ENCODE data around the gene DUSP12. TPM values are rescaled to one million over a fixed set of nuclear protein-coding genes. Genes with fewer than 3 reads are reported as not detected.
"Not testable (repeated sequence)": the region's sequence is repeated elsewhere in the genome, so short reads cannot be mapped to it uniquely, and the experiment has no call there.

Gene DUSP12
- total and polyA plus RNA-seq, 9 of the 15 experiments (the other 6 are each of a cell fraction or from before 2014, with no cell fraction given), result 10.4 to 81.4 (median 43.6) TPM

DNA sequence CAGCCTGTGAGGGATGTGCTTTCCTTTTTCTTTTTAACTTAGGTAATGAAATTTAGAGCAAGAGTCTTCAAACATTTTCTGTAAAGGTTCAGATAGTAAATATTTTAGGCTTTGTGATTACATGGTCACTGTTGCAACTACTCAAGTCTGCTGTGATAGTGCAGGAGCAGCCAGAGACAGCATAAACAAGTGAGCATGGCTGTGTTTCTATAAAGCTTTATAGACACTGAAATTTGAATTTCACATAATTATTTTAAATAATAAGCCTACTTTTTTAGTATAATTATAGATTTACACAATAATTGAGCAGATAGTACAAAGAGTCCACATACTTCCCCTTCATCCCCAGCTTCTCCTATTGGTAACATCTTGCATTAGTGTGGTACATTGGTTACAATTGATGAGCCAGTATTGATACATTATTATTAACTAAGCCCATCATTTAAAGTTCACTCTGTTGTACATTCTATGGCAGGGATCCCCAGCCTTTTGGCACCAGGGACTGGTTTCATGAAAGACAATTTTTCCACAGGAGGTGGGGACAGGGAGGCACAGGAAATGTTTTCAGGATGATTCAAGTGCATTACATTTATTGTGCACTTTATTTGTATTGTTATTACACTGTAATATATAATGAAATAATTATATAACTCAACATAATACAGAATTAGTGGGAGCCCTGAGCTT is 19.5 kb downstream of the DUSP12 start (continued):
- TF ChIP-seq, protein P1, sequence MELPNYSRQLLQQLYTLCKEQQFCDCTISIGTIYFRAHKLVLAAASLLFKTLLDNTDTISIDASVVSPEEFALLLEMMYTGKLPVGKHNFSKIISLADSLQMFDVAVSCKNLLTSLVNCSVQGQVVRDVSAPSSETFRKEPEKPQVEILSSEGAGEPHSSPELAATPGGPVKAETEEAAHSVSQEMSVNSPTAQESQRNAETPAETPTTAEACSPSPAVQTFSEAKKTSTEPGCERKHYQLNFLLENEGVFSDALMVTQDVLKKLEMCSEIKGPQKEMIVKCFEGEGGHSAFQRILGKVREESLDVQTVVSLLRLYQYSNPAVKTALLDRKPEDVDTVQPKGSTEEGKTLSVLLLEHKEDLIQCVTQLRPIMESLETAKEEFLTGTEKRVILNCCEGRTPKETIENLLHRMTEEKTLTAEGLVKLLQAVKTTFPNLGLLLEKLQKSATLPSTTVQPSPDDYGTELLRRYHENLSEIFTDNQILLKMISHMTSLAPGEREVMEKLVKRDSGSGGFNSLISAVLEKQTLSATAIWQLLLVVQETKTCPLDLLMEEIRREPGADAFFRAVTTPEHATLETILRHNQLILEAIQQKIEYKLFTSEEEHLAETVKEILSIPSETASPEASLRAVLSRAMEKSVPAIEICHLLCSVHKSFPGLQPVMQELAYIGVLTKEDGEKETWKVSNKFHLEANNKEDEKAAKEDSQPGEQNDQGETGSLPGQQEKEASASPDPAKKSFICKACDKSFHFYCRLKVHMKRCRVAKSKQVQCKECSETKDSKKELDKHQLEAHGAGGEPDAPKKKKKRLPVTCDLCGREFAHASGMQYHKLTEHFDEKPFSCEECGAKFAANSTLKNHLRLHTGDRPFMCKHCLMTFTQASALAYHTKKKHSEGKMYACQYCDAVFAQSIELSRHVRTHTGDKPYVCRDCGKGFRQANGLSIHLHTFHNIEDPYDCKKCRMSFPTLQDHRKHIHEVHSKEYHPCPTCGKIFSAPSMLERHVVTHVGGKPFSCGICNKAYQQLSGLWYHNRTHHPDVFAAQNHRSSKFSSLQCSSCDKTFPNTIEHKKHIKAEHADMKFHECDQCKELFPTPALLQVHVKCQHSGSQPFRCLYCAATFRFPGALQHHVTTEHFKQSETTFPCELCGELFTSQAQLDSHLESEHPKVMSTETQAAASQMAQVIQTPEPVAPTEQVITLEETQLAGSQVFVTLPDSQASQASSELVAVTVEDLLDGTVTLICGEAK (IDR thresholded peaks at IDR 0.05), result peak; percentile 73
- TF ChIP-seq, protein P1 (CRISPR knock-in tag; IDR thresholded peaks at IDR 0.05), result no peak

GRCh38 chr1:161769673-161770045 is 20.1 kb downstream of the DUSP12 start:
- peaks cover 8 to 26% of the 10 kb centered on the region in 2 experiments; a peak in 4 of 5 replicates for H3K4me1 ChIP-seq (replicated peaks in 1 of 2; ENCODE audit: control insufficient read depth in 2 of 2, insufficient read depth in 2 of 2, low read length in 2 of 2)
- H3K36me3 ChIP-seq (ENCODE audit: control insufficient read depth, insufficient read depth, low read length), result peaks cover 11% of the 10 kb centered on the region
- H3K4me3 ChIP-seq; H3K27ac ChIP-seq (ENCODE audit: extremely low read depth, low read depth, low read length); H3K4me2 ChIP-seq (ENCODE audit: insufficient read depth, low read length); in situ Hi-C loops (cut with MboI); H3K27me3 ChIP-seq (ENCODE audit: control insufficient read depth in 2 of 2, insufficient read depth in 2 of 2, low read length in 2 of 2); H3K9me1 ChIP-seq (ENCODE audit: control insufficient read depth, insufficient read depth, low read length); H3K9ac ChIP-seq (ENCODE audit: insufficient read depth in 1 of 2, low read depth in 2 of 2, low read length in 2 of 2); H2AFZ ChIP-seq (ENCODE audit: low read depth, low read length); FAIRE-seq; DNase-seq (ENCODE audit: extremely low read depth in 1 of 4, low spot score in 3 of 4); BruUV-seq (replicated peaks); H3K9me3 ChIP-seq (replicated peaks; ENCODE audit: control insufficient read depth, insufficient read depth, low read depth, low read length); ATAC-seq; CTCF ChIA-PET (ENCODE audit: low intra/inter-chr PET ratio): not testable (repeated sequence)
- intact Hi-C loops (cut with micrococcal nuclease), result loop anchor here (10.0 kb wide), 1 partner anchor 265 kb away; no protein-coding TSS in a partner anchor
- peaks cover 87% of the 10 kb centered on the region for H3K79me2 ChIP-seq (ENCODE audit: control insufficient read depth, insufficient read depth, low read length)
- WGBS (ENCODE audit: insufficient coverage, low coverage, missing lambda C conversion rate), result 35% methylated on average over 5 of the region's 5 CpGs
- peaks cover 10% of the 10 kb centered on the region; the same call in 1 of the 2 replicates for H4K20me1 ChIP-seq (replicated peaks; ENCODE audit: control insufficient read depth, insufficient read depth, low read length)
- POLR2A ChIA-PET, result interaction anchor here (1.2 kb wide), 1 partner anchor 364 kb away, joined by 3 read pairs; no protein-coding TSS in a partner anchor
